GM21528 (cell line): ENCODE data around the gene OVOL1.

Source experiments
- ATAC-seq: cut with Tn5 transposase; IDR thresholded peaks from one replicate; pipeline ENCODE4 v1.9.1; 2021; ENCODE audit warnings: mild to moderate bottlenecking, moderate library complexity; ENCODE audit not compliant: unreplicated experiment, low FRiP score

The OVOL1 gene

DNA sequence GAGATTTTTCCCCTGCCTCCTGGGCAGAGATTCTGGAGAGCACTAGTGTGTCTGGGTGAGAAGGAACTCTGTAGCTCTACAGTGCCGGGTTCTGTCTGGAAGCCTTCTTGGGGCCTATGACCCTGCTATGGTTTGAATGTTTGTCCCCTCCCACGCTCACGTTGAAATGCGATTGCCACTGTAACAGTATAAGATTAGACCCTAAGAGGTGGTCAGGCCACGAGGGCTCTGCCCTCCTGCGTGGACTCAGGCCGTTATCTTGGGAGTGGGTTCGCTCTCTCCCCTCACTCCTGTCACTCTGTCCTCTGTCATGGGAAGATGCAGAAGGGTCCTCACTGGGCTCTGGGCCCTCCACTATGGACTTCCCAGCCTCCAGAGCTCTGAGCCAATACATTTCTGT, 9.6 kb upstream of the OVOL1 start:
- ATAC-seq = no peak

DNA sequence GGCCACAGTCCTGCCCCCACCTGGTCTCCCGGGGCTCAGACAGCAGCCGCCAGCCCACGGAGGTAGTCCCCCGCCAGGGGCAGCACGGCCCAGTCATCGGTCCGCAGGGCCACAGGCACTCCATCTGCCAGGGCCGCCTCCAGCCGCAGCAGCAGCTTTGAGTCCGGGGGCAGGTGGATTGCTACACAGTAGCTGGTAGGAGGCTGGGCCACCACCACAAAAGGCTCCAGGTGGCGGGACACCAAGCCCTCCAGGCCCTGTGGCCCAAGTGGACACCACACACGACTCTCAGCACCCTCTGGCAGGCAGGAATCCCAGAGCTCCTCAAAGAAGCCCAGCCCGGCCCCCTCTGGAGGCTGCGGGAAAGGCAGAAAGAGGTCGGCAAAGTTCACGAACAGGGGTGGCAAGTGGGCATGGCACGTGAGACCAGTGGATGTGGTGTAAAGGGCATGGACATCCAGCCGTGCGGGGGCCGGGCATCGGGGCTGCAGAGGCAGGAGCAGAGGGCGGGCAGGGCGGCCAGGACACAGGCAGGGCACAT, 9.0 kb upstream of the OVOL1 start:
- no peak for ATAC-seq

DNA sequence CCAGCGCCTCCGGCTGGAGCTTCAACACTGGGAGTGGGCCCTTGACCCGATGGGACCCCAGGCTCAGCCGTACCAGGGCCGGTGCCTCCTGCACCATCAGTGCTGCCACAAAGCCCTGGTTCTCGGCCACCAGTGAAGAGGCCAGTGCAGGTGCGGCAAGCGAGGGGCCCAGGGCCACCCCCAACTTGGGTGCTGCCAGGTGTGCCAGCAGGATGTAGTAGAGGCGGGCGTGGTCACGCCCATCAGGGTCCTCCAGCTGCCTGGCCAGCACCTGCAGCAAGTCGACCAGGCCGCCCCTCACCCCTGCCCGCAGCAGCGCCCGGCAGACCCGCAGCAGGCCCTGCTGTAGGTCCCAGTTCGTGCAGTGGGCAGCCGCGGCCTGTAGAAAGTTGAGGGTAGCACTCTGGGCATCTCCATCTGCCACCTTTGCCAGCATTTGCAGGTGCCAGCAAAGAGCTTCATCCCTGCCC, 8.4 kb upstream of the OVOL1 start:
- ATAC-seq = no peak

DNA sequence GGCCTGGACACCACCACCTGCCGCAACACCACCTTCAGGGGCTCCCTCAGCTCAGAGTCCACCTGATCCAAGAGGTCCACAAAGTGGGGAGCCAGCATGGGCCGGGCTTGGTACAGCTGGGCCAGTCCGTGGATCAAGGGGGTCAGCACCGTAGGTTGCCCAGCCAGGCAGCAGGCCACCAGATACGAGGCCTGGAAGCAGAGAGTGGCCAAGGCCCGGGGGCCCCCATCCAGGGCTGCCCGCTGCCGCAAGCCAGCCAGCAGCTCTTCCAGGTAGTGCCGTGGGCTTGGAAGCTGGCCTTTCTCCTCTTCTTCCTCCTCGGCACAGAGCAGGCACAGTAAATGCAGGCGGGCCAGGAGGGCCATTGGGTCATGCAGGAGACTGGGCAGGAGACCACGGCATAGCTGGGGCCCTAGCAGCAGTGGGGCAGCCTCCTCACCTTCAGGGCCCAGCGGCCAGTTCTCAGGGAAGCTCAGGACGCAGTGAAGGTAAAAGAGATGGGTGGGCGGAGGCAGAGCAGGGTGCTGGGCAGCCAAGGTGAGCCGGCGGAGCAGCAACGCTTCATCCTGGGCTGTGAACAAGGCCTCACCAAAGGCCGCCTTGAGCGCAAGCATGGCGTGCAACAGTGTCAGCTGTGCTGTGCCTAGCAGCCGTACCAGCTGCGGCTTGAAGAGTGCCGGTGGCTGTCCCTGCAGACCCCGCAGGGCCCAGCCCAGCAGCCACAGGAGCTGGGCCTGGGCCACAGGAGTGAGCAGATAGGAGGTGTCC, 7.8 kb upstream of the OVOL1 start:
- no peak for ATAC-seq

DNA sequence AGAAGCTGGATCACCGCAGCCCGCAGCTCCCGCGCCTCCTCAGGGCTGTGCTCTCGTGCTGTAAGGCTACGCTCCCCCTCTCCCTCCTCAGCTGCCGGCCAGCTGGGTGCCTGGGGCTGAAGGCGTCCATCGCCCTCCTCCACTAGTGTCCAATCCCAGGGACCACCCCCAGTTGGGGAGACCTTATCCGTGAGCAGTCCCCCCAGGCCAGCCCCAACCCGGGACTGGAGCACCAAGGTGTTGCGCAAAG, 7.3 kb upstream of the OVOL1 start:
- ATAC-seq = no peak

DNA sequence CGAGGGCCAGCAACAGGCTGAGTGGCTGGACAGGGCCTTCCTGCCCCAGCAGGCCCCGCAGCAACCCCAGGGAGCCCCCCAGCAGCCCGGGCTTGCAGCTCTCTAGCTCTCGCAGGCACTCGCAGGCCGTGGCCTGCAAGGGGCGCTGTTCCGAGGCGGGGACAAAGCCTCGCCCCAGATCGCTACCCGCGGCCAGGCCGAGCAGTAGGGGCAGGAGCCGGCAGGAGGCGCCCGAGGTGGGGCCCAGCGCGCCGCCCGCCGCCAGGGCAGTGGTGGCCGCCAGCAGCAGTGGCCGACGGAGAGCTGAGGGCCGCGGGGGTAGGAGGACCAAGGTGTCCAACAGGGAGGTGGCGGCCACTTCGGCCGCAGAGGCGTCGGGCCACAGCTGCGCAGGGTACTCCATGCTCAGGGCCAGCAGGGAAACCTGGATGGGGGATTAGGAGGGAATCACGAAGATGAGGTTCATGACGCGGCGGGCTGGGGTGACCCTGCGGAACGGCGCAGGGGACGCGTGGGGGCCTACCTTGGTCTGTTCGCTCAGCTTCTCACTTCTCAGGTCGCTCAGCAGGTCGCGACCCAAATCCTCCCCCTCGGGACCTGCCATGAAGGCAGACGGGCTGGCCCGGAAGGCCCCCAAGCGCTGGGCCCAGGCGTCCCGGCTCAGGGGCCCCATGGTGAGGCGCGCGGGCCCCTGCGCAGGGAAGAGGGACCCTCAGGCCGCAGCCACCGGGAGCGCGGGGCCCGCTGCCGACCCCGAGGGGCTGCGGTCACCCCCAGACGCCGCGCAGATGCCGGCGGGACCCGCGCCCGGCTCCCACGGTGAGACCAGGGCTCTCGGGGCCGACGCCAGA, 6.7 kb upstream of the OVOL1 start:
- ATAC-seq = peak; percentile 39

DNA sequence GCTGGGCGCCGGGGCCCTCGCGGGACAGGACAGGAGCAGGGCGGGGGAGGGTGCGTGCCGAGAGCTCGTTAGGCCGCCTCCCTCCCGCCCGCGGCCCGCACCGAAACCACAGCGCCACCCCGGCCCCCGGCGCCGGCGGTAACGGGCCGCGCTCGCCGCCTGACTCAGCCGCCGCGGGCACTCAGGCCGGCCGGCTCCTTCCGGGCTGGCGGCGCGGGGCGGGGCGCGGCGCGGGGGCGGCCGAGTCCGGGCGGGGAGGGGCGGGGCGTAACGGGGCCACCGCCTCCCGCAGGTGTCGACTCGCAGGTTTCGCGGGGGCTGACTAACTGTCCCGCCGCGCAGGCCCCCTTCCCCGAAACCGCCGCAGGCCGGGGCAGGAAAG, 6.1 kb upstream of the OVOL1 start, which contains the start of gene AP5B1:
AP5B1 (minus strand) TSS at position 207 of the 382 bp plus-strand sequence. CDS start 385 bp downstream, outside the sequence.
- peak; percentile 58 for ATAC-seq

DNA sequence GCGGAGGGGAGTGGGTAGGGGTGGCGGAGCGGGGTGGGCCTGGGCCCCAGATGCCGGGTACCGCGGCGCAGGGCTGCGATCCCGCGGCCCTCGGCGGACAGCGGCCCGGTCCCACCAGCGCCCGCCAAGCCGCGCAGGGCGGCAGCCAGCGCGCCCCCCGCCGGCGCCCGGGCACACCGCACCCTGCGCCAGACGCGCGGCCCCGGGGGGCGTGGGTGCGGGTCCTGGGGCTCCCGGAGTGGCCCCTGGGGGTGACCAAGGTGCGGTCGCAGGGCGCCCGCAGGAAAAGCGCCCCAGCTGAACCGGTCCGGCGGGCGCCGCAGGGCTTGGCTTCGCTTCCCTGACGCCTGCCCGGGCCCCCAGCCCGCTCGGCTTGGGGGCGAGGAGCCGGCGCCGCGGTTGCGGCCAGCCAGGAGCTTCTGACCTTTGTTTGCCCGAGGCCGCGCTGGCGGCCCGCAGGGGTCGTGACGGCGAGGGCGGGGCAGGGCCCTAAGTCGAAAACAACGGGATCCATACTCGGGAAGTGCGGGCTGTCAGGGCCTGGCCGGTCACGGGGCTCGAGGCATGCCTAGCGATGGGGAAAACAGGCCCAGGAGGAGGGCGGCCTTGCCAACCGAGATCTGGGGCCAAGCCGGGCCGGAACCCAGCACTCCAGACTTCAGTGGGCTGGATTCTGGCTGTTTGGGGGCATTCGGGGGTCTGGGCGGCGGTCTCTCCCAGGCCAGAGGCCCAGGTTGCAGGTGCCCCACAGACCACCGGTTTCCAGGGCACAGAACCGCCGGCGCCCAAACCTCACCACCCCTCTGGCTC, 5.5 kb upstream of the OVOL1 start:
- ATAC-seq = peak; percentile 4

DNA sequence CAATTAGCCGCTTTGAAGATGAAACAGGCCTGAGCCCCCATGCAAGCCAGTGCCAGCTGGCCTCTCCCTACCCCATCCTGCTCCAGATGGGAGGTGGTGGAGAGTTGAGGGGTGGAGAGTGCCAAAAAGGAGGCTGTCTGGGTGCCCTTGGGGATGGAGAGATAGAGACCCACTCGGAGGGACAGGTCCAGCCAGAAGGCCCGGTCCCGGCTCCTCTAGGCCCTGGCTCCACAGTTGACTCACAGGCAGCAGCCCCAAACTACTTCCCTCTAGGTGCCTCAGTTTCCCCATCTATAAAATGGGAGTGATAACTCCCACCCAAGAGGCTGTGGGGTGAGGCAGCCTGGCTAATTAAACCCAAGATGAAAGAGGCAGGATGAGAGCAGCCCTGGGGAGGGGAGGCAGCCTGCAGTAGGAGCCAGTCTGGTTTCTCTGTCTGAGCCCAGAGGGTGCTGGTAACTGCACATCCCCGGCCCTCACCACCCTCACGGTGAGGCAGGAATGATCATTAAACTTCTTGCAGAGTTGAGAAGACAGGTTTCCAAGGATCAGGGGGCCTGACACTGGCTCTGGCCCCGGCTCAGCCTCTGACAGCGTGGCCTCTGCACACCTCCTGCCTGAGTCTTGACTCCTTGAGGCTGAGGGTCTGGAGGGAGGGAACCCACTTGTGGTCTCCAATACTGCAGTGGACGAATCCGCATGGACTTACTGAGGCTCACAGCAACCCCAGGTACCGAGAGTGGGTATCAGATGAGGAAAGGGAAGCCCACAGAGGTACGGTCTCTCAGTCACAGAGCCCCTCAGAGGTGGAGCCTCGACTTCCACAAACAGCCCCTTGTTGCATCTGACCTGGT, 4.7 kb upstream of the OVOL1 start:
- ATAC-seq = no peak

DNA sequence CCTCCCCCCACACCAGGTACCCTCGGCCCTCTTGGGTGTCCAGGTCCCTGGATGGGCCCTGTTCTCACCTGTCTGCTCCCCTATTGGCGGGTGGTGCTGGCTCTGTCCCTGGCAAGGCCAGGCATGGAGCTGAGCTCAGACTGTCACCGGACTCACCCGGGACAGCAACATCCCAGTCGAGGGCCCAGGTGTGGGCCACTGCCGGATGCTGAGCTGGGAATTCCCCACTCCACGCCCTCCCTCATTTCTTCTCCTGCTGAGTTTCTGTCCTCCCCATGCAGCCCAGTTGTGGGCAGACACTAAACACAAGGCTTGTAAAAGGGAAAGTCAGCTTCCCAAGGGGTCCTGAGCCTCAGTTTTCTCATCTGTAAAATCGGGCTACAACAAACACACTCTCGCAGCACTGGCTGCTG, 4.0 kb upstream of the OVOL1 start:
- ATAC-seq = no peak

DNA sequence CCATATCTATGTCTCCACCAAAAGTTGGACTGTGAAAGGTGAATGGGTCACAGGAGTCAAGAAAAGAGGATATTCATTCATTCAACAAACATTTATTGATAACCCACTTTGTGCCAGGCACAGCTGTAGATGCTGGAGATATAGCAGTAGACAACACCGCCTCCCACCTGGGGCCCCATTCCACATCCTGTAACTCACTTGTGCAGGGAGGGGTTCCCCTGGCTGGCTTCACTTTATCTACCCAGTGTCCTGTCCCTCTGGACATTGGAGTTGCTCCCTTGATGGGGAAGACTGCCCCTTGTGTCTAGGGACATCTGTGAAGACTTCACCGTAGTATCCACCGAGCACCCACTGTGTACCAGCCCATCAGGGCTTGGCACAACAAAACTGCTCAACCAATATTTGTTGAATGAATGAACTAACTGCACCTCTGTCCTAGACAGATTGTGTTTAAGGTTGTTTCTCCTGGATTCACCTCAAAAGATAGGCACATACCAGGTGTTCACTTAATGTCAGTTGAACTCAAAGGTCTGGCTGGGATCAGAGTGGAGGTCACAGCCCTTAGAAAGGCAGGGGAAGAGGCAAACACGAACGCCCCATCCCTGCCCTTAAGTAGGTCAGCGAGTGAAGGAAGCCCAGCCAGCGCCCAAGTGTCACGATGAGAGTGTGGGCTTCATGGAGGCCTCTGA, 1.4 kb upstream of the OVOL1 start:
- ATAC-seq = no peak

DNA sequence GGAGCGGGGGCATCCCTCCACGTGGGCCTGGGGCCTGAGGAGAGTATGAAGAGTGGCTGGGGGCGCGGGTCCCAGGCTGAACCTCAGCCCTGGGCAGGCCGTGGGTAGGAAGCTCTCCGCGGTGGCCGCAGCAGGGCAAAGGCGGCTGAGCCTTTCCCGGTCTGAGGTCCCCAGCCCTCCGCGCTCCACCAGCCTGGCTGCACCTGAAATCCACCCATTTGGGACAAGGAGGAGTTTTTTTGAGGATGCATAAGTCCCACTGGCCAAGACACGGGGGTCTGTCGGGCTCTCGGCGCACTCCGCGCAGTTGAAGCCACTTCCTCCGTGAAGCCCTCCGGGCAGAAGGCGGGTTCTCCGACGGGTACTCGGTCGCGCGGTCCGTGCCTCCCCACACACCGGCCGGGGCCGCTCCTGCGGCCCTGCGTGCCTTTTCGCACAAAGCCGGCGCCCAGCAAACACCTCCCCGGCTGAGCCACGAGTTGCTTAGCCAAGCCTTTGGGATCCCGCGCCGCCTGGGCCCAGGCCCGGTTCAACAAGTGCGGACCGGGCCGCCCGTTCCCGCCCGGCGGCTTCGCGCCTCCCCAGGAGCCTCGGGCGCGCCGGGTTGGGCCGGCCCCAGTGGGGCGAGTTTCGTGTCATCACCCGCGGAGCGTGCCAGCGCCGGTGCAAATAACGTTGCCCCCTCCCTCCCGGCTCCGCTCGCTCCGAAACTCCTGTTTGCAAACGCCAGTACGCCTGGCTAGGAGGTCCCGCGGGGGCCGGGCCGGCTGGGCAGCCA, 666 bp upstream of the OVOL1 start:
- no peak for ATAC-seq

DNA sequence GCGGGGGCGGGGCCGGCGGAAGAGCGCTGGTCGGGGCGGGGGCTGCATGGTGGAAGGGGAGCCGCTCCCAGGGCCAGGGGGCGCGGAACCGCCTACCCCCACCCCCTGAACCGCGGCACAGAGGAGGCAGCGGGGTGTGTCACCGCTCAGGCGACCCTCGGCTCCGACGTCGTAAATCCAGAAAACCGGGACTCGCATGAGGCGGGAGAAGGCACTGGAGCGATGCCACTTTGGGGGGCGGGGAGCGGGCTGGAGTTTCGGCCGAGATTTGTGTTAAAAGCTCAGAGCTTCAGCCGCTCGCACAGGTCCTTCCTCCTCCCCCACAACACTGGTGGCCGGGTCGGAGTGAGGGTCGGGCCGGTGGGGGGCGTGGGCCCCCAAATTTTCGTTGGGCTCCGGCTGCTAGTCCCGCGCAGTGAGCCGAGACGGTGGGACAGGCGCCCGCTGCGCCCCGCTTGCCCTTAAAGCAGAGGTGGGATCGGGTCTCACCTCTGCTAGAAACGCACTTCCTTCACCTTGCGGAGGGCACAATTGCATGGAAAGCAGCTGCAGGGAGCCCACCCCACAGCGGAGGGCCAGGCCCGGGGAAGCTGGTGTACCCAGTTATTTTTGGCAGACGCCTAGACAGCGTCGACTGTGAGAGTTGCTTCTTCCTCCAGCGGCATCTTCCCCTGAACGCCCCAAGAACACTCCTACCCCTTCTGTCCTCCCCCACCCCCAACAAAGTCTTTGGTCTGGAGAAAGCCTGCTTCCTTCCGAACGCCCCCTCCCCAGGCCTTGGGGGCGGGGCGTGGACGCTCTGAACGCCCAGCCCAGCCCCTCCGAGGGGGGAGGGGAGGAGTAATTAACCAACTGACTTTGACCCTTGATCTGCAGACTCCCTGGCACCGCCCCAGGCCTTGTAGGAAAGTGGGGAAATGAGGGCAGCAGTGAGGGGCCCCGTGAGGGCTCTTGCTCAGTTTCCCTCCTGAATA, 1.1 kb downstream of the OVOL1 start:
- no peak for ATAC-seq

DNA sequence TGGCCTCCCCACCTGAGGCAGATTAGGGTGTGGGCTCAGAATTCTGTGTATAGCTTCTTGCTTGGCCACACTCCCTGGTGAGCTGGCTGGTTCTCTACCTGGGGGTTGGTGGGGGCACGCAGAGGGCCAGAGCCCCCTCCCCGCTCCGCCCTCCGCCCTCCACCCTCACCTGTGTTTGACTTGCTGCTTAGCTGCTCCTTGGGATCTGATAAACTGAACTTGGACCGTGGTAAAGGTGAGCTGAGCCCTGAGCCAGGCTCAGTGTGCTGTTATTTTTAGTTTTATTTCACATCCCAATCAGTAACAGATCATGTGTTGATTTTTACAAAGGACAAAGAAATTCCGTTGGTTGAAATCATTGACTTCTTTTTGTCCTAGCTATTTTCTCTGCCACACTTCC, 2.0 kb downstream of the OVOL1 start:
- no peak for ATAC-seq

DNA sequence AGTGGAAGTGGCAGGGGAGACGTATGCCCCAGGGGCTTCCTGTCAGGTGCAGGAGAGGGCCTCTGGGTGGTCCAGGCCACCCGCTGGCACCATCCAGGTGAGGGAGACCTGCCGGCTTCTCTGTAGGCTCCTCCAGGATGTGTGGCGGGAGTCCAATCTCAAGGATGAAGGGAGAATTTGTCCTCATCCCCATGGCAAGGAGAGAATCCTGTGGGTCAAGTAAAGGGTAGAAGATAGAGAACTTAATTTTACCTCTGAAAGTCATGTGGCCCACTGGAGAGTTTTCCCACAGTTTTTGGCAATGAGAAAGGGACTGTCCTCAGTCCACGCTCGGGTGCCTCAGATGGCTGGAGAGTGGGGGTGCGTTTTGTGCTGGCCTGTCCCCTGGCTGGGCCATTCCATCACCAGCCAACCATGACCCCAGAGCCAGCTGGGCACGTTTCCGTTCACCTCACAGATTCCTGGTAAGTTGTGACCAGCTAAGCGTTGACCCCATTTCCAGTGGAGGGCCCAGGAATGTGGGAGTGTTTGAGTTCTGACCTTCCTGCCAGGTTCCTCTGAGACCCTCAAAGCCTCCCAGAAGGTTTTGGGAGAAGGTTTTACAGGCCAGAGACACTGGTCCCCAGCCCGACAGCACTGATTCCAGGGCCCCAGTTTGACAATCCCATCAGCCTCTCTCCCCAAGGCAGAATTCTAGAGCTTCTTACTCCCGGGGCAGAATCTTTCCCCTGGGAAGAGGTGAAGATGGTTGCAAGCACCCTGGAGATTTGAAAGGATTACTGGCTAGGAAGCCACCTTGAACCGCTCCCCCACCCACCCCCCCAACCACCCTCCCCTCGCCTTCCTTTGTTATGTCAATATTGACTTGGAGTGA, 2.6 kb downstream of the OVOL1 start:
- no peak for ATAC-seq

DNA sequence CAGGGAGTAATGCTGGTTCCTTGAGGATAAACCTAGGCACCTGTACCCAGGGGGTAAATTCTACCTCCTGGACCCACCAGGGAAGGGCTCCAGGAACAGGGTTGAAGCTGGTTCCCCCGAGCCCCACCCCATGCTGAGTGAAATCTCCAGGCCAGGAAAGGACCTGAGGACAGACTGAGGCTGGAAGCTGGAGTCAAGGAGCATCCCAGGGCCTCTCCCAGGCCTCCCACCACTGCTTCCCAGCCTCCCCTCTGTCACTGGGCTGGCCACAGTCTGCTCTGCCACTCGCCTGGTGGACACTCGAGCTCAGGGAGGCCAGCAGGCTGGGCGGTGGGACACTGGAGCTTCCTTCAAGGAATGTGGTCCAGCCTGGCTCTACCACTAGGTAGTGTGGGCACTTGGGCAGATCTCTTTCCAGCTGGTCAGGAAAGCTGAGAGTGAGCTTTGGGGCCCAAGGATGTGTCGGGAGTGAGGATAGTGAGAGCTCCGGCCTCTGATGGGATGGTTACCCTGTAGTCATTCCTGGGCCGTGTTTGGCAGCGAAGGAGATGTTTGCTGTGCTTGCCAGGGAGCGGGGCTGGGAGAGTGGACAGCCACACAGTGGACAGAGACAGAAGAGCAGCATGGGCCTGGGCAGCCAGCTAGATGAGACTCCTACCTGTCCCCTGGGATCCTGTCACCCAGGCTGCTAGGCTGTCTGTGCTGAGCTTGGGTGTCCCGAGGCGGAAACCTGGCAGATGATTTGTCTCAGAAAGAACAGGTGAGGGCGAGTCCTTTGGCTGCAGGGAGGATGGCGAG, 3.4 kb downstream of the OVOL1 start:
- no peak for ATAC-seq
